B cell (primary cell): Measurements from ENCODE around the gene PGBD4. TPM values are rescaled to one million over a fixed set of nuclear protein-coding genes. Genes with fewer than 3 reads are reported as not detected.

Source experiments
- ATAC-seq: fragments of 200-7000 bp; cut with Tn5 transposase; one replicate; pipeline ENCODE4 v1.10.0; 2021; ENCODE audit warnings: low read depth, mild to moderate bottlenecking, moderate number of reproducible peaks, moderate library complexity
- CTCF ChIA-PET: fragments of 350-600 bp; sonication (Branson Sonifier 250); formaldehyde crosslinking; loops from one replicate; lab custom pipeline; 2021; ENCODE audit warnings: antibody characterized with exemption, inconsistent platforms; lab: Charles Lee
- POLR2A ChIA-PET: fragments of 350-600 bp; sonication (Branson Sonifier 250); formaldehyde crosslinking; loops from one replicate; lab custom pipeline; 2021; ENCODE audit warnings: antibody characterized with exemption; lab: Charles Lee
- DNase-seq: peaks from one replicate; pipeline ENCODE4 v3.0.0; 2013
- H2AFZ ChIP-seq: 2 replicates; pipeline ENCODE4 v1.6.1; 2012; ENCODE audit warnings: mild to moderate bottlenecking, low read depth, low read length; ENCODE audit not compliant: insufficient read depth, poor library complexity, severe bottlenecking
- H3K27ac ChIP-seq, 2 donors: 1 replicate in 1 of 2; 2 replicates in 1 of 2; pipeline ENCODE4 v1.5.1; 2012 to 2013; ENCODE audit warnings: low read length in 2 of 2, mild to moderate bottlenecking in 2 of 2, moderate library complexity in 1 of 2
- H3K27me3 ChIP-seq, 4 experiments: fragments of 200-600 bp in 1 of 4; sonication (generic) in 1 of 4; replicated peaks in 1 of 4; 1 replicate in 2 of 4; 2 replicates in 2 of 4; pipeline versions ENCODE4 v1.6.1 to v1.7.0; 2013 to 2016; ENCODE audit warnings: low read length in 3 of 4, mild to moderate bottlenecking in 2 of 4, mixed read lengths in 1 of 4, moderate library complexity in 1 of 4; ENCODE audit not compliant: insufficient read depth in 4 of 4, control insufficient read depth in 3 of 4; ENCODE audit errors: control extremely low read depth in 1 of 4
- H3K36me3 ChIP-seq, 2 experiments: replicated peaks in 1 of 2; 1 replicate in 1 of 2; 2 replicates in 1 of 2; pipeline versions ENCODE4 v1.6.1 to v1.7.1; 2013; ENCODE audit warnings: low read length in 1 of 2; ENCODE audit not compliant: insufficient read depth in 2 of 2, control insufficient read depth in 1 of 2; ENCODE audit errors: control extremely low read depth in 1 of 2, extremely low read depth in 1 of 2
- H3K4me1 ChIP-seq, 2 donors: fragments of 200-600 bp in 1 of 2; sonication (generic) in 1 of 2; 1 replicate in 1 of 2; 2 replicates in 1 of 2; pipeline versions ENCODE4 v1.5.1 to v1.6.1; 2013 to 2017; ENCODE audit warnings: low read length in 2 of 2; ENCODE audit not compliant: control insufficient read depth in 2 of 2, insufficient read depth in 2 of 2
- H3K4me2 ChIP-seq: replicated peaks from 2 replicates; pipeline ENCODE3; 2012; ENCODE audit warnings: mild to moderate bottlenecking, low read depth, low read length; ENCODE audit not compliant: poor library complexity, severe bottlenecking
- H3K4me3 ChIP-seq, 5 experiments: fragments of 200-600 bp in 1 of 5; sonication (generic) in 1 of 5; 1 replicate in 3 of 5; 2 replicates in 2 of 5; pipeline versions ENCODE4 v1.5.1 to v1.7.0; 2011 to 2016; ENCODE audit warnings: low read length in 4 of 5, mild to moderate bottlenecking in 4 of 5, low read depth in 2 of 5, control low read depth in 1 of 5, moderate library complexity in 1 of 5; ENCODE audit not compliant: insufficient read depth in 1 of 5; ENCODE audit errors: control extremely low read depth in 1 of 5, extremely low read depth in 1 of 5
- H3K79me2 ChIP-seq: fragments of 200-600 bp; sonication (generic); one replicate; pipeline ENCODE4 v1.6.0; 2016; ENCODE audit warnings: low read length; ENCODE audit not compliant: control insufficient read depth, insufficient read depth
- H3K9ac ChIP-seq: fragments of 200-600 bp; sonication (generic); 2 replicates; pipeline ENCODE4 v1.6.1; 2017; ENCODE audit warnings: mild to moderate bottlenecking, low read length, moderate library complexity
- H3K9me3 ChIP-seq, 3 donors: one replicate each; pipeline versions ENCODE4 v1.6.1 to v1.7.1; 2013; ENCODE audit warnings: low read length in 2 of 3; ENCODE audit not compliant: control insufficient read depth in 2 of 3, insufficient read depth in 1 of 3; ENCODE audit errors: control extremely low read depth in 1 of 3
- H4K20me1 ChIP-seq: 2 replicates; pipeline ENCODE4 v1.6.0; 2012; ENCODE audit warnings: mild to moderate bottlenecking, low read length; ENCODE audit not compliant: insufficient read depth, control insufficient read depth, poor library complexity, severe bottlenecking
- H3K27ac Mint-ChIP-seq: one replicate; pipeline ENCODE4 v1.8.0; 2021; ENCODE audit warnings: mixed read lengths
- H3K27me3 Mint-ChIP-seq: one replicate; pipeline ENCODE4 v1.8.0; 2021; ENCODE audit warnings: mixed read lengths
- H3K4me1 Mint-ChIP-seq: one replicate; pipeline ENCODE4 v1.8.0; 2021; ENCODE audit warnings: mixed read lengths
- H3K4me3 Mint-ChIP-seq: one replicate; pipeline ENCODE4 v1.8.0; 2021; ENCODE audit warnings: mixed read lengths
- H3K9me3 Mint-ChIP-seq: one replicate; pipeline ENCODE4 v1.8.0; 2022; ENCODE audit warnings: mixed read lengths; ENCODE audit not compliant: insufficient read depth
- CTCF ChIP-seq: fragments of 200-600 bp; IDR thresholded peaks from one replicate; pipeline ENCODE4 v1.8.0; 2022; ENCODE audit warnings: antibody characterized with exemption, mild to moderate bottlenecking
- EZH2 ChIP-seq: IDR thresholded peaks from 2 replicates; pipeline ENCODE4 v1.6.1; 2012; ENCODE audit warnings: borderline replicate concordance, low read depth, mild to moderate bottlenecking, moderate library complexity, low read length; ENCODE audit not compliant: insufficient read depth, poor library complexity, severe bottlenecking
- WGBS: methylation state at CpG from one replicate; pipeline ENCODE4 v1.1.5; 2013; ENCODE audit warnings: missing lambda C conversion rate; ENCODE audit not compliant: insufficient coverage; 5-methylcytosine and 5-hydroxymethylcytosine counted together
- intact Hi-C: fragments of 100-400 bp; cut with micrococcal nuclease; formaldehyde crosslinking; loops from one replicate; pipeline ENCODE4 v1.10.0; 2022
- polyA plus RNA-seq: library from polyadenylated mRNA; depleted of rRNA; stranded (reverse); fragments of >200 nt; gene quantifications from 2 replicates; pipeline ENCODE4 v1.2.3, GENCODE V29; 2012
- total RNA-seq, 2 donors: library from RNA; stranded (reverse); fragments of 120-200 nt in 1 of 2; gene quantifications; 1 replicate in 1 of 2; 2 replicates in 1 of 2; pipeline versions ENCODE4 v1.2.3 to v1.2.4, GENCODE V29; 2013 to 2022

PGBD4 gene
- total and polyA plus RNA-seq, 2 donors (not counting 1 experiment from before 2014, with no cell fraction given) = 2.5 to 5.2 TPM

- ChIA-PET CTCF (interaction anchor here (1.4 kb wide), 1 partner anchor 133 kb away, joined by 5 read pairs; the partner anchor contains the start of gene KATNBL1), POLR2A (no interaction called here)
- no peak for TF ChIP-seq CTCF
- TF ChIP-seq EZH2 = no peak
- no peak for ATAC-seq
- H3K27ac ChIP-seq = no peak overlapping the region
- no peaks in the 10 kb centered on the region for H3K27me3 Mint-ChIP-seq
- H3K27ac Mint-ChIP-seq = no peak overlapping the region
- intact Hi-C loops = no loop called here
- H3K36me3 ChIP-seq = no peaks in the 10 kb centered on the region
- no peaks in the 10 kb centered on the region for H4K20me1 ChIP-seq
- no peak overlapping the region for H3K4me3 Mint-ChIP-seq
- H3K27me3 ChIP-seq = no peaks in the 10 kb centered on the region
- DNase-seq = no peak
- peaks cover 0 to 7% (median 5%) of the 10 kb centered on the region in 3 donors for H3K9me3 ChIP-seq
- WGBS = 98% methylated on average over 4 of the region's 4 CpGs
- H3K4me1 ChIP-seq = no peaks in the 10 kb centered on the region
- H3K9me3 Mint-ChIP-seq = no peaks in the 10 kb centered on the region
- no peak overlapping the region for H3K9ac ChIP-seq
- no peak overlapping the region for H3K4me2 ChIP-seq
- H2AFZ ChIP-seq = no peak overlapping the region
- H3K4me1 Mint-ChIP-seq = no peaks in the 10 kb centered on the region
- H3K4me3 ChIP-seq = no peak overlapping the region
- H3K79me2 ChIP-seq = no peaks in the 10 kb centered on the region
Observed at GRCh38 chr15:34076785-34077184, 25.1 kb upstream of the PGBD4 start.

GRCh38 chr15:34078900-34079299 lies 23.0 kb upstream of the PGBD4 start:
- no peaks in the 10 kb centered on the region for H3K4me1 ChIP-seq
- no peak overlapping the region for H3K27ac Mint-ChIP-seq
- DNase-seq = no peak
- no CpG with 5 or more reads among the region's 3 CpGs for WGBS
- H3K27me3 ChIP-seq = no peaks in the 10 kb centered on the region
- H3K4me3 ChIP-seq = no peak overlapping the region
- TF ChIP-seq EZH2 (no peak), CTCF (no peak)
- no peaks in the 10 kb centered on the region for H3K27me3 Mint-ChIP-seq
- CTCF ChIA-PET = interaction anchor here (1.0 to 1.5 kb wide), 2 partner anchors 18 to 509 kb away, joined by 4 to 6 read pairs; no protein-coding TSS in a partner anchor
- no peak overlapping the region for H3K9ac ChIP-seq
- H3K36me3 ChIP-seq = peaks cover 0 to 7% of the 10 kb centered on the region in 2 experiments
- H3K27ac ChIP-seq = no peak overlapping the region
- ATAC-seq = no peak
- no peak overlapping the region for H2AFZ ChIP-seq
- H4K20me1 ChIP-seq = no peaks in the 10 kb centered on the region
- intact Hi-C loops = no loop called here
- no peak overlapping the region for H3K4me3 Mint-ChIP-seq
- no peak overlapping the region for H3K4me2 ChIP-seq
- H3K4me1 Mint-ChIP-seq = no peaks in the 10 kb centered on the region
- H3K9me3 Mint-ChIP-seq = no peaks in the 10 kb centered on the region
- POLR2A ChIA-PET = no interaction called here
- H3K9me3 ChIP-seq = peaks cover 0 to 7% (median 5%) of the 10 kb centered on the region in 3 donors
- H3K79me2 ChIP-seq = no peaks in the 10 kb centered on the region
